KMS-11 (cell line): ENCODE data around the gene ZIC3.

ENCODE experiments used
- H2AFZ ChIP-seq: fragments of 200-600 bp; sonication (generic); 2 replicates; pipeline ENCODE4 v1.6.1; 2016; ENCODE audit warnings: antibody characterized with exemption, mixed run types, low read depth
- H3K27ac ChIP-seq: fragments of 200-600 bp; sonication (generic); 2 replicates; pipeline ENCODE4 v1.6.1; 2016; ENCODE audit warnings: mild to moderate bottlenecking, mixed run types
- H3K27me3 ChIP-seq: fragments of 200-600 bp; sonication (generic); 2 replicates; pipeline ENCODE4 v1.6.1; 2017; ENCODE audit warnings: mild to moderate bottlenecking, low read depth, mixed run types, moderate library complexity; ENCODE audit not compliant: insufficient read depth
- H3K36me3 ChIP-seq: fragments of 200-600 bp; sonication (generic); 2 replicates; pipeline ENCODE4 v1.6.1; 2017; ENCODE audit warnings: mild to moderate bottlenecking, mixed run types; ENCODE audit not compliant: insufficient read depth
- H3K4me1 ChIP-seq: fragments of 200-600 bp; sonication (generic); 2 replicates; pipeline ENCODE4 v1.6.1; 2016; ENCODE audit warnings: mild to moderate bottlenecking, low read depth, mixed run types; ENCODE audit not compliant: poor library complexity, severe bottlenecking
- H3K4me2 ChIP-seq: fragments of 200-600 bp; sonication (generic); 2 replicates; pipeline ENCODE4 v1.7.0; 2016; ENCODE audit warnings: mild to moderate bottlenecking, mixed run types
- H3K4me3 ChIP-seq: fragments of 200-600 bp; sonication (generic); IDR thresholded peaks from 2 replicates; pipeline ENCODE4 v1.6.1; 2017; ENCODE audit warnings: low read depth, low read length, mixed read lengths; ENCODE audit not compliant: insufficient read depth
- H3K79me2 ChIP-seq: fragments of 200-600 bp; sonication (generic); 2 replicates; pipeline ENCODE4 v1.6.1; 2016; ENCODE audit warnings: low read depth, mixed run types; ENCODE audit not compliant: insufficient read depth
- H3K9ac ChIP-seq: fragments of 200-600 bp; sonication (generic); 2 replicates; pipeline ENCODE4 v1.6.1; 2016; ENCODE audit warnings: mild to moderate bottlenecking, mixed run types
- H4K20me1 ChIP-seq: fragments of 200-600 bp; sonication (generic); 2 replicates; pipeline ENCODE4 v1.6.1; 2016; ENCODE audit warnings: mild to moderate bottlenecking, mixed run types; ENCODE audit not compliant: insufficient read depth
- CTCF ChIP-seq: fragments of 200-600 bp; sonication (generic); conservative IDR thresholded peaks from 2 replicates; pipeline ENCODE4 v1.6.1; 2017; ENCODE audit warnings: low read depth, mild to moderate bottlenecking, antibody characterized with exemption, low read length, moderate library complexity, mixed read lengths

Gene ZIC3

GRCh38 chrX:137567682-137568232, 1.8 kb downstream of the ZIC3 start:
- Histone ChIP-seq H3K27me3 (no peaks in the 10 kb centered on the region), H3K79me2 (no peaks in the 10 kb centered on the region), H3K4me3 (no peak overlapping the region), H3K4me2 (no peak overlapping the region), H3K36me3 (no peaks in the 10 kb centered on the region), H3K27ac (no peak overlapping the region), H3K4me1 (no peaks in the 10 kb centered on the region), H2AFZ (no peak overlapping the region), H4K20me1 (no peaks in the 10 kb centered on the region), H3K9ac (no peak overlapping the region)
- TF ChIP-seq CTCF = no peak

DNA sequence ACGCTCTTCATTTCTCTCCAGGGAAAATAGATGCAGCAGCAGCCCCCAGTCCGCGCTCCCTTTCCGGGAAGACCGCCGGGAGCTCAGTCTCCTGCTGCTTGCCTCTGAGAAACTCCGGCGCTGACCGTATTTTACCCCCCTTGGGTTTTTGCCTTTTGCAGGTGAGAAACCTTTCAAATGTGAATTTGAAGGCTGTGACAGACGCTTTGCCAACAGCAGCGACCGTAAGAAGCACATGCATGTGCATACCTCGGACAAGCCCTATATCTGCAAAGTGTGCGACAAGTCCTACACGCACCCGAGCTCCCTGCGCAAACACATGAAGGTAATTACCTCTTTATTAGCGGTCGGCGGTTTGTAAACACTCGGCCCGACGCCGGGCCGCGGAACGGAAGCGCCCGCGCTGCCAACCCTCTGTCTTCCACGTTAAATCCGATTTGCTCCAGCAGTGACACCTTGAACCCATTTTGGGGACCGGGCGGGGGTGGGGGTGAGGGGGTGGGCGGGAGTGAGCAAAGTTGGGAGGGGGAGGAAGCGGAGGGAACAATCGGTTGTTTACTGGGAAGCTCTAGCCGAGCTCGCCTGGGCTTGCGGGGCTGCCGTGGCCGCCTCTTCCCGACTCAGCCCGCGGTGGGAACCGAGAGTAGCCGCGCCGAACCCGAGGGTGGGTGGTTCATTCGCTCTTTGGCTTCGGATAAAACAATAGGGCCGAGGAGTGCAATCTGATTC, 3.0 kb downstream of the ZIC3 start:
- Histone ChIP-seq H3K4me3 (no peak overlapping the region), H3K27me3 (no peaks in the 10 kb centered on the region), H3K9ac (no peak overlapping the region), H3K36me3 (no peaks in the 10 kb centered on the region), H4K20me1 (no peaks in the 10 kb centered on the region), H2AFZ (no peak overlapping the region), H3K79me2 (no peaks in the 10 kb centered on the region), H3K27ac (no peak overlapping the region), H3K4me1 (no peaks in the 10 kb centered on the region), H3K4me2 (no peak overlapping the region)
- TF ChIP-seq CTCF = no peak

DNA sequence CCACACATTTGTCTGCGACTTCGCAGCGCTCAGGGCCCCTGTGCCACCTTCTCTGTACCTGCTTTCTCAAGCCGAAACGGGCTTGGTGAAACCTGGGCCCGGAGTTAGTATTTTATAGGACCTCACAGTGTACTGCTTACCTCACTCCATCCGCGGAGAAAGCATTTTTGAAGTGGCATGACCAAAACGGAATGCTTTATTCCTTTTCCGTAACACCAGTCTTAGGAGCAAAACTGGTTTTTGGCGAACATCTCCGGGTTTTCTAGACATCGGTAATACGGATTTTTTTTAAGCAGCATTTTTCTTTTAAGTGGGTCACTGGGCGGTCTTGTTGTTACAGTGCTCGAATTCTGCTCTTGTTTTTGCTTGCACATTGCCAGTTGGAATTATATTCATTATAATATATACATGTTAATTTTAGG, 3.6 kb downstream of the ZIC3 start:
- H3K4me3 ChIP-seq = no peak overlapping the region
- no peaks in the 10 kb centered on the region for H3K36me3 ChIP-seq
- H3K27me3 ChIP-seq = no peaks in the 10 kb centered on the region
- no peaks in the 10 kb centered on the region for H3K4me1 ChIP-seq
- H3K4me2 ChIP-seq = no peak overlapping the region
- H4K20me1 ChIP-seq = no peaks in the 10 kb centered on the region
- no peak overlapping the region for H3K27ac ChIP-seq
- no peak for TF ChIP-seq CTCF
- H3K9ac ChIP-seq = no peak overlapping the region
- H3K79me2 ChIP-seq = no peaks in the 10 kb centered on the region
- no peak overlapping the region for H2AFZ ChIP-seq

DNA sequence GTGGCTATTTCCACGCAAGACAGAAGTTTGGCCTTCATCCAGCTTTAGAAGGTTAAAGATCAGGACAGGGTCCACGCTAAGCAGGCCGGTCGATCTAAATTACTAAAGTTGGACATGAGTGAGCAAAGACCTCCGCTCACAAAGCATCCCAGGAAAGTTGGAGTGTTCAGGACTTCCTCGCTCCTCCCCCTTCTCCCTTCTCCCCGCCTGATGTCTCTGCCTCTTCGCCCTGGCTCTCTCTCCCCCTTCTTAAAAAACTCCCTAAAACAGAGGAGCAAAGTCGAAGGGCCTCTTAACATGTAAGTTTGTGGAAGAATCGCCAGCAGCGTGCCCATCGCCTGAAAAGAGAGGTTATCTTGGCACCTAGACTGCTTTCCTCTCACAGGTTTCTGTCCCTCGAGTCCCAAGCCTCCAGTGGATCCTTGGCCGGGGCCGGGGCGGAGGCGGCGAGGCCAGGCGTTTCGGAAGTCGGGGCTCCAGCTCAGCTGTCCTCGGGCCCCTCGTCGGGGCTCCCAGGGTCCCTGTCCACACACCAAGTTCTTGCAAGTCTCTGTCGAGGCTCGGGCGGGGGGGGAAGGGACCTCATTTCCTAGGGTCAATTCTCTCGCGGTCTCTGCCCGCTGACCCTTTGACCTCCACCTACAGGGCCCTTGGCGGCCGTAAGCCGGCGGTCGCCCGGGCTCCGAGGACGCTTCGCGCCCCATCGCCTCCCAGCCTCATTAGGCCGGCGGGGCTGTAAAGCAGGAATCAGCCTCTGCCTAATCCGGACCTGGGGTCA, 7.6 kb downstream of the ZIC3 start:
- H4K20me1 ChIP-seq = no peaks in the 10 kb centered on the region
- no peaks in the 10 kb centered on the region for H3K4me1 ChIP-seq
- no peaks in the 10 kb centered on the region for H3K27me3 ChIP-seq
- H3K79me2 ChIP-seq = no peaks in the 10 kb centered on the region
- no peak overlapping the region for H3K9ac ChIP-seq
- H3K36me3 ChIP-seq = no peaks in the 10 kb centered on the region
- no peak overlapping the region for H3K4me3 ChIP-seq
- H3K4me2 ChIP-seq = no peak overlapping the region
- no peak for TF ChIP-seq CTCF
- H2AFZ ChIP-seq = no peak overlapping the region
- H3K27ac ChIP-seq = no peak overlapping the region
